Mesendoderm (in vitro differentiated cells): Measurements from ENCODE around the gene NT5C2.

Source experiments
- DNase-seq: peaks from one replicate; pipeline ENCODE4 v3.0.0; 2013
- H2AK5ac ChIP-seq: 2 replicates; pipeline ENCODE4 v1.6.1; 2013; ENCODE audit warnings: low read length, inconsistent platforms
- H2BK120ac ChIP-seq: 2 replicates; pipeline ENCODE4 v1.6.1; 2013; ENCODE audit warnings: low read depth, mild to moderate bottlenecking, low read length, moderate library complexity, mixed read lengths
- H2BK15ac ChIP-seq: replicated peaks from 2 replicates; pipeline ENCODE4 v1.6.1; 2013; ENCODE audit warnings: low read depth, mild to moderate bottlenecking, moderate library complexity
- H2BK5ac ChIP-seq: 2 replicates; pipeline ENCODE4 v1.6.1; 2013; ENCODE audit warnings: low read length, inconsistent platforms
- H3K18ac ChIP-seq: 2 replicates; pipeline ENCODE4 v1.6.1; 2013; ENCODE audit warnings: mild to moderate bottlenecking, low read length, mixed read lengths
- H3K23ac ChIP-seq: one replicate; pipeline ENCODE4 v1.6.1; 2013; ENCODE audit warnings: low read length
- H3K27ac ChIP-seq: 2 replicates; pipeline ENCODE4 v1.5.1; 2013; ENCODE audit warnings: low read depth, mild to moderate bottlenecking, inconsistent platforms, low read length, moderate library complexity
- H3K27me3 ChIP-seq: 2 replicates; pipeline ENCODE4 v1.6.1; 2013; ENCODE audit warnings: low read length, control low read depth, mild to moderate bottlenecking, inconsistent platforms; ENCODE audit not compliant: insufficient read depth, poor library complexity
- H3K36me3 ChIP-seq: 2 replicates; pipeline ENCODE4 v1.6.1; 2013; ENCODE audit warnings: low read length, inconsistent platforms; ENCODE audit not compliant: control insufficient read depth, insufficient read depth
- H3K4ac ChIP-seq: one replicate; pipeline ENCODE4 v1.6.1; 2013; ENCODE audit warnings: low read depth, mild to moderate bottlenecking, low read length, moderate library complexity
- H3K4me1 ChIP-seq: 2 replicates; pipeline ENCODE4 v1.6.1; 2013; ENCODE audit warnings: low read depth, low read length, inconsistent platforms; ENCODE audit not compliant: control insufficient read depth
- H3K4me2 ChIP-seq: 2 replicates; pipeline ENCODE4 v1.6.1; 2013; ENCODE audit warnings: low read length
- H3K4me3 ChIP-seq: 2 replicates; pipeline ENCODE4 v1.5.1; 2013; ENCODE audit warnings: mild to moderate bottlenecking, low read length
- H3K56ac ChIP-seq: one replicate; pipeline ENCODE4 v1.6.1; 2013; ENCODE audit warnings: low read length
- H3K79me1 ChIP-seq: 2 replicates; pipeline ENCODE4 v1.6.1; 2013; ENCODE audit warnings: low read length, inconsistent platforms
- H3K79me2 ChIP-seq: 2 replicates; pipeline ENCODE4 v1.6.1; 2013; ENCODE audit warnings: mild to moderate bottlenecking, low read length; ENCODE audit not compliant: control insufficient read depth, insufficient read depth
- H3K9ac ChIP-seq: 2 replicates; pipeline ENCODE4 v1.6.1; 2013; ENCODE audit warnings: low read length, inconsistent platforms
- H4K5ac ChIP-seq: one replicate; pipeline ENCODE4 v1.6.1; 2013; ENCODE audit warnings: low read length
- H4K8ac ChIP-seq: one replicate; pipeline ENCODE4 v1.6.1; 2013; ENCODE audit warnings: low read depth, mild to moderate bottlenecking, control low read depth, low read length, moderate library complexity
- WGBS: extraction: QIAGEN DNeasy Blood & Tissue Kit; methylation state at CpG from one replicate; pipeline ENCODE4 v1.1.7; 2013; ENCODE audit warnings: low lambda C conversion rate, missing lambda C conversion rate; ENCODE audit not compliant: insufficient coverage; ENCODE audit errors: extremely low coverage; 5-methylcytosine and 5-hydroxymethylcytosine counted together

Gene NT5C2

DNA sequence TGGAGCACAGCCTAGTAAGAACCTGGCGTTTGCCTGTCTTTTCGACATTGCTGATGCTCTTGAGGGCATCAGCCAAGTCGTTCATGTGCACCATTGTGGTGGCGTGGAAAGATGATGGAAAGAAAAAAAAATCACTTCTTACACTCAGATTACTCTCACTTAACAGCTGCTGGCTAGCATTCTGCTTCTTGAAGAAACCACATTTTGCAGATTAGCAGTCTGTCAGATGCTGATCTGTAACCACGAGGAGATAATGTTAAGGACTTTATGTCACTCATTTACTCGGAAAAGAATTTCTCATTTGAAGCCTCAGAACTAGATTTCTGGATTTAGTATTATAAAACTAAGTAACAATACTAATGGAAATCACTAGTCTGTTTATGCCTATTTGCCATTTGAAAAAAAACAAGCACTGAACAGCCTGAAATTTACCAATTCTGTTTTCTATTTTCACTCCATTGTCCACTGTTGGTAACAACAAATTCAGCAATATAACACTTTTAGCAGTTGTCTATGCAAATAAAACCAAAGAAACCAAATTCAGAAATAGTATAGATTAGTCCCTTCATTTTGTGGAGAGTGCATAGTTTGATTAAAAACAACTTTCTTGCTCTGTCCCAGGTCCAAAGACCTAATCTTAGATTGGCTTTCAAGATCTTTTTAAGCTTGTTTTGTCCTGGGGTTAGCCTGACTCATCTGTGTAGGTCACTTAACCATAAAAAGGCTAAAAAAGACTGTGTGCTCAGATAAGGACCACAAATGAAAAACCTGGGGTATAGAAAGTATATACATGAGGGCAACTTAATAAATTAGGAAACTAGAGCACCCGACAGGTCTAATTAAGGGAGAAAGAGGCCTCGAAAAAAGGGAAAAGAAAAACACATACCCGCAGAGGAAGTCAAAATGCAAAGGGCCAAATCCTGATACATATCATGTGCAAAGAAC lies 67.5 kb downstream of the NT5C2 start:
- Histone ChIP-seq H3K4me1 (peaks cover 2% of the 10 kb centered on the region), H4K5ac (no peak overlapping the region), H2BK5ac (no peak overlapping the region), H3K79me1 (peaks cover 2% of the 10 kb centered on the region), H2AK5ac (no peak overlapping the region), H3K4me2 (no peak overlapping the region), H3K4me3 (no peak overlapping the region), H4K8ac (no peak overlapping the region), H3K79me2 (no peaks in the 10 kb centered on the region), H3K36me3 (no peaks in the 10 kb centered on the region), H3K18ac (no peak overlapping the region), H3K27me3 (no peaks in the 10 kb centered on the region), H3K23ac (no peak overlapping the region), H3K4ac (no peak overlapping the region), H3K56ac (no peak overlapping the region), H2BK120ac (no peak overlapping the region), H3K9ac (no peak overlapping the region), H2BK15ac (no peak overlapping the region), H3K27ac (no peak overlapping the region)
- no CpG with 5 or more reads among the region's 9 CpGs for WGBS
- peak; percentile 63 for DNase-seq

DNA sequence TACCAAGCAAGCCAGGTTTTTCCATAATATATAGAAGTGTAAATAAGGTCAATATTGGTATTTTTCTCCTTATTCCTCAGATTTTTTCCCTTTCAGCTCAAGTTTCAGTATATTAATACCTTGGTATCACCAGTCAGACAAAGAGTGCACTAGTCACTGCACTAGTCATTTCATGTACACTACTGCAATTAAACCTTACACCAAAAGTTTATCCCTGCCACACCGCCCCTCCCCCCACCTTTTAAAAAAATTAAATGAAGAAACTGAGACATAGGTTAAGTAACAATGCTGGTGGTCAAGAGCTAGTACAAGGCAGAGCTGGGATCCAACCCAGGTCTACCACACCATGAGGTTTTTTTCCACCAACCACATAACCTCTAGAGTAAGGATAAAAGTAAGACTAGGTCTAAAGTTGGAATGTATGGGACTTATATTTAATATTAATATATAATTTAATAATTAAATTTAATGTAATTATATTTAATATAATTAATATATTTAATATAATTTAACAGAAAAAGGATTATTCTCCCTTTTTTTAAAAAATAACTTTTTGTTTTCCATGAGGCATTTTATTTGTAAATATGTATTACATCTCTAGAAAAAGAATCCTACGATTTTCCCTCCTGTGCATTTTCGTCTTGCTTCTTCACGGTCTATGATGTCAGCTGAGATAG lies 68.5 kb downstream of the NT5C2 start:
- Histone ChIP-seq H2BK15ac (no peak overlapping the region), H3K4me3 (no peak overlapping the region), H4K5ac (no peak overlapping the region), H3K4me1 (peaks cover 2% of the 10 kb centered on the region), H2BK5ac (no peak overlapping the region), H3K23ac (no peak overlapping the region), H3K36me3 (no peaks in the 10 kb centered on the region), H3K9ac (no peak overlapping the region), H3K79me1 (peaks cover 2% of the 10 kb centered on the region), H3K27ac (no peak overlapping the region), H3K56ac (no peak overlapping the region), H3K18ac (no peak overlapping the region), H3K79me2 (no peaks in the 10 kb centered on the region), H3K4me2 (no peak overlapping the region), H2AK5ac (no peak overlapping the region), H4K8ac (no peak overlapping the region), H3K27me3 (no peaks in the 10 kb centered on the region), H3K4ac (no peak overlapping the region), H2BK120ac (no peak overlapping the region)
- no peak for DNase-seq
- WGBS = no CpG with 5 or more reads among the region's 4 CpGs

DNA sequence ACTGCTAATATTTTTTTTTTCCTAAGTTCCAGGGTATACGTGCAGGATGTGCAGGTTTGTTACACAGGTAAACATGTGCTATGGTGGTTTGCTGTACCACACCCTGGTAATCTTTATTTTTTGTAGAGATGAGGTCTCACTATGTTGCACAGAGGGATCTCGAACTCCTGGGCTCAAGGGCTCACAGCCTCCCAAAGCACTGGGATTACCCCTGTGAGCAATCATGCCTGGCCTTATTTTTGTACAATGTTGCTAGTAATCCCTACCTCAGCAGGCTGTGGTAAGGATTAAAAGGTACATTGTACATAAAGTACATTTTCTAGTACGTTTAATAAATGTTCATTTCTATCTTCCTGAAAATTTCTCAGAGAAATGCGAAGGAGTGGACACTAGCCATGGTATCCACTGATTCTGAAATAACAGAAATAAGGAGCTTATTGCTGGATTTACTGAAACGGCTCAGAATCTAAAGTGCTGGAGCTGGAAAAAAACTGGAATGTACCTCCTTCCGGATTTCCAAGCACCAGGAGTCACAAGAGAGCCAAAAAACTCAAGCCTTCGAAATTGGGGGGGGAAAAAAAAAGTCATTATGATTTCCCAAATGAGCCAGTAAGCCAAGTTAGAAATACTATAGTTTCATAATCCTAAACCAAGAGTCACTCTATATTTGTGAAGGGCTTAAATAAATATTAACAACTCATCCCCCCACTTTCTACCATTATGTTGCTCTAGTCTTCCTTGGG lies 69.6 kb downstream of the NT5C2 start:
- Histone ChIP-seq H3K4ac (no peak overlapping the region), H2BK15ac (no peak overlapping the region), H4K5ac (no peak overlapping the region), H3K56ac (no peak overlapping the region), H3K27ac (no peak overlapping the region), H3K9ac (no peak overlapping the region), H2BK5ac (no peak overlapping the region), H3K18ac (no peak overlapping the region), H3K36me3 (no peaks in the 10 kb centered on the region), H2AK5ac (no peak overlapping the region), H3K4me1 (peaks cover 2% of the 10 kb centered on the region), H4K8ac (peak overlapping the region; percentile 56), H3K79me1 (peaks cover 2% of the 10 kb centered on the region), H3K23ac (no peak overlapping the region), H3K79me2 (no peaks in the 10 kb centered on the region), H2BK120ac (no peak overlapping the region), H3K4me3 (no peak overlapping the region), H3K4me2 (no peak overlapping the region), H3K27me3 (no peaks in the 10 kb centered on the region)
- no peak for DNase-seq
- no CpG with 5 or more reads among the region's 7 CpGs for WGBS

DNA sequence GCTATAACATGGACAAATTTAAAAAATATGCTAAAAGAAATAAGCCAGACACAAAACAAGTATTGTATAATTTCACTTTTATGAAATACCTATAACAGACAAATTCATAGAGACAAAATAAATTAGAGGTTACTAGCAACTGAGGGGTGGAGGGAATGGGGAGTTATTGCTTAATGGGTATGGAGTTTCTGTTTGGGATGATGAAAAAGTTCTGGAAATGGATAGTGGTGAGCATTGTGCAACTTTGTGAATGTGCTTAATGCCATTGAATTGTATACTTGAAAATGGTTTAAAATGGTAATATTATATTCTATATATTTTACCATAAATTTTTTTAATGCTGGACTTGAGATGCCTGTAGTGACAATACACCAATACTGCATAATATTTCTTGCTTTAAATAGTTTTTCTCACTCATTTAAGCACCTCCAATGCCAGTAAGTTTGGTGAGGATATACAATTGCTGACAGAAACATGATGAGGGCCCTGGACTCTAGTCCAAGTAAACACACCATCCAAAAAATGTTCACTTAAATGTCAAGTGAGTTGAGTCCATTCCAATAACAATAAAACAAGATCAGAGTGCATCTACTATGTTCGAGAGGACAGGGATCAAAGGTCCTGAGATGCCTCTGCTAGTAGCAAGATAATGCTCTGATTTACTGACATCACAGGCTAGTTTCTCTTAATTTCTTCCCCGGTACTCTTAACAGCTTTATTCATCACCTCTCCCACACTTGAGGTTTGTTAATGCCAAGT lies 71.9 kb downstream of the NT5C2 start:
- Histone ChIP-seq H4K5ac (no peak overlapping the region), H3K4me2 (no peak overlapping the region), H3K18ac (no peak overlapping the region), H2AK5ac (no peak overlapping the region), H3K27me3 (no peaks in the 10 kb centered on the region), H2BK15ac (no peak overlapping the region), H2BK5ac (no peak overlapping the region), H3K56ac (no peak overlapping the region), H3K23ac (no peak overlapping the region), H3K36me3 (no peaks in the 10 kb centered on the region), H3K27ac (no peak overlapping the region), H3K79me2 (no peaks in the 10 kb centered on the region), H3K9ac (no peak overlapping the region), H3K4me1 (peaks cover 2% of the 10 kb centered on the region), H3K4ac (no peak overlapping the region), H3K4me3 (no peak overlapping the region), H2BK120ac (no peak overlapping the region), H3K79me1 (peaks cover 2% of the 10 kb centered on the region), H4K8ac (no peak overlapping the region)
- no CpG with 5 or more reads among the region's 2 CpGs for WGBS
- DNase-seq = no peak

DNA sequence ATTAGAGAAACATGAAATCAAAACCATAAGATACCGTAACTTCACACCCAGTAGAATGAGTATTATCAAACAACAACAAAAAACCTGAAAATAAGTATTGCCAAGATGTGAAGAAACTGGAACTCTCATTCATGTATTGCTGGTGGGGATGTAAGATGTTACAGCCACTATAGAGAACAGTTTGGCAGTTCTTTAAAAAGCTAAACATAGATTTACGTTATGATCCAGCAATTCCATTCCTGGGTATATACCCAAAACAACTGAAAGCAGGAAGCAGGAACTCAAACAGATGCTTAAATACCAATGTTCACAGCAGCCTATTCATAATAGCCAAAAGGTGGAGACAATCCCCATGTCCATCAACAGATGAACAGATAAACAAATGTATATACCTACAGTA lies 72.5 kb downstream of the NT5C2 start:
- H3K79me1 ChIP-seq = peaks cover 2% of the 10 kb centered on the region
- H3K56ac ChIP-seq = no peak overlapping the region
- DNase-seq = no peak
- no peaks in the 10 kb centered on the region for H3K79me2 ChIP-seq
- no peak overlapping the region for H2BK5ac ChIP-seq
- no peak overlapping the region for H3K4me3 ChIP-seq
- H3K4me1 ChIP-seq = no peaks in the 10 kb centered on the region
- H3K9ac ChIP-seq = no peak overlapping the region
- H3K23ac ChIP-seq = no peak overlapping the region
- no peak overlapping the region for H3K18ac ChIP-seq
- no peak overlapping the region for H4K5ac ChIP-seq
- no peak overlapping the region for H2AK5ac ChIP-seq
- no peaks in the 10 kb centered on the region for H3K36me3 ChIP-seq
- H3K4me2 ChIP-seq = no peak overlapping the region
- H4K8ac ChIP-seq = no peak overlapping the region
- H2BK15ac ChIP-seq = no peak overlapping the region
- H3K27me3 ChIP-seq = no peaks in the 10 kb centered on the region
- no CpG with 5 or more reads among the region's 2 CpGs for WGBS
- no peak overlapping the region for H3K27ac ChIP-seq
- H2BK120ac ChIP-seq = no peak overlapping the region
- H3K4ac ChIP-seq = no peak overlapping the region
